Measurements from ENCODE around the gene ADGRL3.
A peak's percentile ranks its signal among the peaks of the same experiment; 100 is the strongest.

The ADGRL3 gene

DNA sequence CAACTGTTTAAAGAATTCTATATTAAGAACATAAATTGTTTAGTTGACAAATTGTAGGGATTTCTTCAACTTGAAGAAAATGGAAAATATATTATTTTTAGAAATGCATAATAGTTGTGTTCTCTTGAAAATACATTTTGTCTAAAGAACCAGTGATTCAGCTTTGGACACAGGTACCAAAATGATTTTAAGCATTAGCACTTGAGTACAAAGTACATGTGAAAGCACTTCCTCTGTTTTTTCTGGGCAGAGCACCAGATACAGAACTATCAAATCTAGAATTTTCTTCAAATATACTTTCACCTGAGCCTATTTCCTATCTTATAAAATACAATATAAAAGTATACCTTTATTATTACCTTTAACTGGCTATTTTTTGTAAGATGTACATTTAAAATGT, 539.8 kb downstream of the ADGRL3 start:
- no peak overlapping the region for H2AFZ ChIP-seq (ENCODE audit: insufficient read depth, low read length, poor library complexity)
- H3K79me1 ChIP-seq (ENCODE audit: low read length) = no peaks in the 10 kb centered on the region
- H3K4me1 ChIP-seq (ENCODE audit: control insufficient read depth in 1 of 2, insufficient read depth in 2 of 2, low read length in 2 of 2) = no peaks in the 10 kb centered on the region
- H3K27ac ChIP-seq (ENCODE audit: low read depth, low read length) = no peak overlapping the region
- no peak overlapping the region for H2BK5ac ChIP-seq (ENCODE audit: low read depth, low read length, poor library complexity)
- no peak overlapping the region for H3K4me3 ChIP-seq (ENCODE audit: low read depth, low read length)
- no peak overlapping the region for H2AK5ac ChIP-seq (ENCODE audit: low read length)
- H3K4me2 ChIP-seq (ENCODE audit: low read length) = no peak overlapping the region
- H3K9ac ChIP-seq (ENCODE audit: low read length) = no peak overlapping the region
- H2BK12ac ChIP-seq (ENCODE audit: low read length) = no peak overlapping the region
- H3K79me2 ChIP-seq (ENCODE audit: control insufficient read depth, insufficient read depth, low read length, poor library complexity) = no peaks in the 10 kb centered on the region
- peaks cover 0 to 1% of the 10 kb centered on the region in 2 experiments for H3K36me3 ChIP-seq (ENCODE audit: control insufficient read depth in 1 of 2, insufficient read depth in 2 of 2, low read length in 2 of 2)
- no peak overlapping the region for H4K12ac ChIP-seq (ENCODE audit: low read depth, low read length)
- no peak overlapping the region for H3K14ac ChIP-seq (ENCODE audit: low read length)
- H3K23ac ChIP-seq (ENCODE audit: low read length) = no peak overlapping the region
- H4K91ac ChIP-seq (ENCODE audit: low read depth, low read length) = no peak overlapping the region
- no peak overlapping the region for H4K8ac ChIP-seq (ENCODE audit: low read depth, low read length)
- no peaks in the 10 kb centered on the region for H3K27me3 ChIP-seq (ENCODE audit: insufficient read depth, low read length)
- H3K9me3 ChIP-seq (ENCODE audit: insufficient read depth, low read depth, low read length) = no peaks in the 10 kb centered on the region
- no peak overlapping the region for H3K18ac ChIP-seq (ENCODE audit: low read length)
- no peak overlapping the region for H2BK120ac ChIP-seq (ENCODE audit: insufficient read depth, low read length, poor library complexity)
- no peak for DNase-seq
- no peak overlapping the region for H3K4ac ChIP-seq (ENCODE audit: low read depth, low read length)

DNA sequence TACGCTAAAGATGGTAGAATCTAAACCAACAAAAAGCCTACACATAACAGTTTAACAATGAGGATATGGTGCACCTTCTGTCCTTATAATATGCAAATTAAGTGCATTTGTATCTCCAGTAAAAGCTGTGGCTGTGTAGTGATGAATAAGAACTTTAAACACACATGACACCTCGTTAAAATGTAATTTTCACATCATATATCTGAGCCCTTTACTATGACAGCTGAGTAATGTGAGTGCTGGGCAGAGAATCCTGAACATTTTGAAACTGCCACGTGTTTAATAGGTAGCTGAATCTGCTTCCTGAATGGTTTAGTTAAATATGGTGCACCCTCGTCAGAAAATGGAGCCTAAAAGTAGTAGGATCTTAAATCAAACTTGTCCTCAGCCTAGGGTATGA, 540.8 kb downstream of the ADGRL3 start:
- no peak overlapping the region for H2AFZ ChIP-seq (ENCODE audit: insufficient read depth, low read length, poor library complexity)
- H3K79me1 ChIP-seq (ENCODE audit: low read length) = no peaks in the 10 kb centered on the region
- no CpG with 5 or more reads among the region's 4 CpGs for WGBS (ENCODE audit: extremely low coverage, insufficient coverage, insufficient read length)
- H3K18ac ChIP-seq (ENCODE audit: low read length) = no peak overlapping the region
- no peak overlapping the region for H3K4me3 ChIP-seq (ENCODE audit: low read depth, low read length)
- no peak overlapping the region for H3K23ac ChIP-seq (ENCODE audit: low read length)
- H3K4ac ChIP-seq (ENCODE audit: low read depth, low read length) = no peak overlapping the region
- DNase-seq = no peak
- H3K9ac ChIP-seq (ENCODE audit: low read length) = no peak overlapping the region
- no peak overlapping the region for H2BK120ac ChIP-seq (ENCODE audit: insufficient read depth, low read length, poor library complexity)
- H3K79me2 ChIP-seq (ENCODE audit: control insufficient read depth, insufficient read depth, low read length, poor library complexity) = no peaks in the 10 kb centered on the region
- H3K36me3 ChIP-seq (ENCODE audit: control insufficient read depth in 1 of 2, insufficient read depth in 2 of 2, low read length in 2 of 2) = peaks cover 0 to 1% of the 10 kb centered on the region in 2 experiments
- H3K9me3 ChIP-seq (ENCODE audit: insufficient read depth, low read depth, low read length) = no peaks in the 10 kb centered on the region
- no peak overlapping the region for H3K27ac ChIP-seq (ENCODE audit: low read depth, low read length)
- no peak overlapping the region for H4K12ac ChIP-seq (ENCODE audit: low read depth, low read length)
- H4K8ac ChIP-seq (ENCODE audit: low read depth, low read length) = no peak overlapping the region
- H3K4me1 ChIP-seq (ENCODE audit: control insufficient read depth in 1 of 2, insufficient read depth in 2 of 2, low read length in 2 of 2) = no peaks in the 10 kb centered on the region
- H4K91ac ChIP-seq (ENCODE audit: low read depth, low read length) = no peak overlapping the region
- no peaks in the 10 kb centered on the region for H3K27me3 ChIP-seq (ENCODE audit: insufficient read depth, low read length)
- no peak overlapping the region for H2BK5ac ChIP-seq (ENCODE audit: low read depth, low read length, poor library complexity)
- H2BK12ac ChIP-seq (ENCODE audit: low read length) = no peak overlapping the region
- H3K14ac ChIP-seq (ENCODE audit: low read length) = no peak overlapping the region
- H3K4me2 ChIP-seq (ENCODE audit: low read length) = no peak overlapping the region
- no peak overlapping the region for H2AK5ac ChIP-seq (ENCODE audit: low read length)

DNA sequence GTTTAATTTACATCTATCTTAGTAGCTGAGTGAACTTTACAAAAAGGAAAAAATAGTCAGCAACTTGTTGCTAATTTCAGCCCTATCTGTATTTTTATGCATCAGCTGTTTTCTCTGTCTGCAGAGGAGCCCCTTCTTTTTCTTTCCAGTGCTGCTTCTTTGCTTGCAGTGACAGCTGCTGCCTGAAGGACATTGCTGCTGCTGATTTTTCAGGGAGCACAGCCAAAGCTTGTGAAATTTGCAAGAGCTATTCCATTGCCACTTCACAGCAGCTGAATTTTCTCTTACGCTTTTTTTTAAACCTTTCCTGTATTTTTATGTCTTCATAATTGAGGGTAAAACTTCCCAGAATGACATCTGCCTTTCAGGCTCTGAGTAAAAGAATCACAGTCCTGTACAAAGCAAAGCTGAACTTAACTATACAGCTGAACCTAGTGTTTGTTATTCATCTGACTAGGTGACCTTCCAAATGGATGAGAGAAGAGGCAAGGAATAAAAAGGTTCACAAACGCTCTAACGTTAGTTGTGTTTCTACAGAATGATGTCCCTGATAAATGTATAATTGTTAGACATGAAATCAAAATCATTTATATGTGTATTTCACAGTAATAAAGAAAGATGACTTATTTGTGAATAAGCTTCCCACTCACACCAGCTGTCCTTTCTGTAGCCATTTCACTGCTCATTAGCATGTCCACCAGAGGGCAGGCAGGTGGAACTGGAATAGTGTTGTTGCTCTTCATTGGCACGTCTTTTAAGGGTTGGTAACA, 541.4 kb downstream of the ADGRL3 start:
- H3K79me1 ChIP-seq (ENCODE audit: low read length) = no peaks in the 10 kb centered on the region
- no peak overlapping the region for H4K12ac ChIP-seq (ENCODE audit: low read depth, low read length)
- no peak overlapping the region for H3K4me3 ChIP-seq (ENCODE audit: low read depth, low read length)
- H3K18ac ChIP-seq (ENCODE audit: low read length) = no peak overlapping the region
- no peak overlapping the region for H4K8ac ChIP-seq (ENCODE audit: low read depth, low read length)
- no peak overlapping the region for H3K4me2 ChIP-seq (ENCODE audit: low read length)
- H3K14ac ChIP-seq (ENCODE audit: low read length) = no peak overlapping the region
- no peak overlapping the region for H3K23ac ChIP-seq (ENCODE audit: low read length)
- no peak overlapping the region for H2BK120ac ChIP-seq (ENCODE audit: insufficient read depth, low read length, poor library complexity)
- H3K27me3 ChIP-seq (ENCODE audit: insufficient read depth, low read length) = no peaks in the 10 kb centered on the region
- H3K79me2 ChIP-seq (ENCODE audit: control insufficient read depth, insufficient read depth, low read length, poor library complexity) = no peaks in the 10 kb centered on the region
- H3K27ac ChIP-seq (ENCODE audit: low read depth, low read length) = no peak overlapping the region
- DNase-seq = peak in 1 of 2 donors; percentile 10
- H4K91ac ChIP-seq (ENCODE audit: low read depth, low read length) = no peak overlapping the region
- H3K36me3 ChIP-seq (ENCODE audit: control insufficient read depth in 1 of 2, insufficient read depth in 2 of 2, low read length in 2 of 2) = peaks cover 0 to 1% of the 10 kb centered on the region in 2 experiments
- H2BK12ac ChIP-seq (ENCODE audit: low read length) = no peak overlapping the region
- H2AFZ ChIP-seq (ENCODE audit: insufficient read depth, low read length, poor library complexity) = no peak overlapping the region
- no peak overlapping the region for H2AK5ac ChIP-seq (ENCODE audit: low read length)
- no peak overlapping the region for H3K9ac ChIP-seq (ENCODE audit: low read length)
- no peak overlapping the region for H2BK5ac ChIP-seq (ENCODE audit: low read depth, low read length, poor library complexity)
- H3K4ac ChIP-seq (ENCODE audit: low read depth, low read length) = no peak overlapping the region
- no peaks in the 10 kb centered on the region for H3K4me1 ChIP-seq (ENCODE audit: control insufficient read depth in 1 of 2, insufficient read depth in 2 of 2, low read length in 2 of 2)
- WGBS (ENCODE audit: extremely low coverage, insufficient coverage, insufficient read length) = no CpG with 5 or more reads among the region's 4 CpGs
- no peaks in the 10 kb centered on the region for H3K9me3 ChIP-seq (ENCODE audit: insufficient read depth, low read depth, low read length)

DNA sequence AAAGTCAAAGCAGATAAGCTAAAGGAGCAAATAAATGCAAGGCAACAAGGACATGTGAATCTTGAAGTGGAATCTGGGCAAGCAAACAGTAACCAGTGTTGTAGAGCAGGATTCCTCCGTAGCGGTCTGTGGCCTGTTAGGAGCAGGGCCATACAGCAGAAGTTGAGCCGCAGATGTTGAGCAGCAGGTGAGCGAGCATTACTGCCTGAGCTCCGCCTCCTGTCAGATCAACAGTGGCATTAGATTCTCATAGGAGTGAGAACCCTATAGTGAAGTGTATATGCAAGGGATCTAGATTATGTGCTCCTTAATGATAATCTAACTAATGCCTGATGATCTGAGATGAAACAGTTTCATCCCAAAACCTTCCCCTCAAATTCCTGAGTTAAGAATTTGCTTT, 550.7 kb downstream of the ADGRL3 start:
- no peak overlapping the region for H2AK5ac ChIP-seq (ENCODE audit: low read length)
- H3K27me3 ChIP-seq (ENCODE audit: insufficient read depth, low read length) = no peaks in the 10 kb centered on the region
- no CpG with 5 or more reads among the region's 5 CpGs for WGBS (ENCODE audit: extremely low coverage, insufficient coverage, insufficient read length)
- no peak overlapping the region for H2BK5ac ChIP-seq (ENCODE audit: low read depth, low read length, poor library complexity)
- H2BK12ac ChIP-seq (ENCODE audit: low read length) = no peak overlapping the region
- no peak overlapping the region for H2AFZ ChIP-seq (ENCODE audit: insufficient read depth, low read length, poor library complexity)
- H3K4me3 ChIP-seq (ENCODE audit: low read depth, low read length) = no peak overlapping the region
- H3K9me3 ChIP-seq (ENCODE audit: insufficient read depth, low read depth, low read length) = no peaks in the 10 kb centered on the region
- no peak overlapping the region for H3K9ac ChIP-seq (ENCODE audit: low read length)
- no peak overlapping the region for H3K14ac ChIP-seq (ENCODE audit: low read length)
- no peaks in the 10 kb centered on the region for H3K4me1 ChIP-seq (ENCODE audit: control insufficient read depth in 1 of 2, insufficient read depth in 2 of 2, low read length in 2 of 2)
- H3K18ac ChIP-seq (ENCODE audit: low read length) = no peak overlapping the region
- no peak overlapping the region for H3K4me2 ChIP-seq (ENCODE audit: low read length)
- H4K91ac ChIP-seq (ENCODE audit: low read depth, low read length) = no peak overlapping the region
- H3K79me1 ChIP-seq (ENCODE audit: low read length) = no peaks in the 10 kb centered on the region
- no peak overlapping the region for H3K4ac ChIP-seq (ENCODE audit: low read depth, low read length)
- DNase-seq = peak in 1 of 2 donors; percentile 11
- no peak overlapping the region for H4K8ac ChIP-seq (ENCODE audit: low read depth, low read length)
- no peaks in the 10 kb centered on the region for H3K79me2 ChIP-seq (ENCODE audit: control insufficient read depth, insufficient read depth, low read length, poor library complexity)
- H4K12ac ChIP-seq (ENCODE audit: low read depth, low read length) = no peak overlapping the region
- no peak overlapping the region for H3K27ac ChIP-seq (ENCODE audit: low read depth, low read length)
- no peak overlapping the region for H3K23ac ChIP-seq (ENCODE audit: low read length)
- H2BK120ac ChIP-seq (ENCODE audit: insufficient read depth, low read length, poor library complexity) = no peak overlapping the region
- no peaks in the 10 kb centered on the region for H3K36me3 ChIP-seq (ENCODE audit: control insufficient read depth in 1 of 2, insufficient read depth in 2 of 2, low read length in 2 of 2)

Data from trophoblast cell (in vitro differentiated cells and primary cell).